ENCODE results near the gene TLL2.

DNA sequence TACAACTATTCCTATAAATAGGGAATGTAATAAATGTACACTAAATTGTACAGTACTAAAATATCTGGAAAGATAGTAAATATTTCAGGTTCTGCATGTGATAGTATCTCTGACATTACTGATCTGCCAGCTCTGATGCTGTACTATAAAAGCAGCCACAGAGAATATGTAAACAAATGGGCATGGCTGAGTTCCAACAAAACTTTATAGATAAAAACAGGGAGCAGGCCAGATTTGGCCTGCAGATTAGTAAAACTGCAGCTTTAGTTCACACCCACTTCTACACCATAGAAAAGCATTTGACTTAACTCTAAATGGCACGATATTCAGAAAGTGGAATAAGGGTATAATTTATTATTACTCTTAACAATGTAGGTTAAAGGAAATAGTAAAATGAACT lies 18.8 kb upstream of the TLL2 start:
- no peak for TF ChIP-seq POLR2A (IDR thresholded peaks at IDR 0.05)
- TF ChIP-seq, protein P1, sequence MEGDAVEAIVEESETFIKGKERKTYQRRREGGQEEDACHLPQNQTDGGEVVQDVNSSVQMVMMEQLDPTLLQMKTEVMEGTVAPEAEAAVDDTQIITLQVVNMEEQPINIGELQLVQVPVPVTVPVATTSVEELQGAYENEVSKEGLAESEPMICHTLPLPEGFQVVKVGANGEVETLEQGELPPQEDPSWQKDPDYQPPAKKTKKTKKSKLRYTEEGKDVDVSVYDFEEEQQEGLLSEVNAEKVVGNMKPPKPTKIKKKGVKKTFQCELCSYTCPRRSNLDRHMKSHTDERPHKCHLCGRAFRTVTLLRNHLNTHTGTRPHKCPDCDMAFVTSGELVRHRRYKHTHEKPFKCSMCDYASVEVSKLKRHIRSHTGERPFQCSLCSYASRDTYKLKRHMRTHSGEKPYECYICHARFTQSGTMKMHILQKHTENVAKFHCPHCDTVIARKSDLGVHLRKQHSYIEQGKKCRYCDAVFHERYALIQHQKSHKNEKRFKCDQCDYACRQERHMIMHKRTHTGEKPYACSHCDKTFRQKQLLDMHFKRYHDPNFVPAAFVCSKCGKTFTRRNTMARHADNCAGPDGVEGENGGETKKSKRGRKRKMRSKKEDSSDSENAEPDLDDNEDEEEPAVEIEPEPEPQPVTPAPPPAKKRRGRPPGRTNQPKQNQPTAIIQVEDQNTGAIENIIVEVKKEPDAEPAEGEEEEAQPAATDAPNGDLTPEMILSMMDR (IDR thresholded peaks at IDR 0.05), result no peak
